HG03558 (cell line): ENCODE data around the gene NUDT22.

Experiments used
- ATAC-seq: cut with Tn5 transposase; IDR thresholded peaks from one replicate; pipeline ENCODE4 v1.9.1; 2021; ENCODE audit warnings: moderate number of reproducible peaks; ENCODE audit not compliant: unreplicated experiment; ENCODE audit errors: extremely low read depth

Gene NUDT22

DNA sequence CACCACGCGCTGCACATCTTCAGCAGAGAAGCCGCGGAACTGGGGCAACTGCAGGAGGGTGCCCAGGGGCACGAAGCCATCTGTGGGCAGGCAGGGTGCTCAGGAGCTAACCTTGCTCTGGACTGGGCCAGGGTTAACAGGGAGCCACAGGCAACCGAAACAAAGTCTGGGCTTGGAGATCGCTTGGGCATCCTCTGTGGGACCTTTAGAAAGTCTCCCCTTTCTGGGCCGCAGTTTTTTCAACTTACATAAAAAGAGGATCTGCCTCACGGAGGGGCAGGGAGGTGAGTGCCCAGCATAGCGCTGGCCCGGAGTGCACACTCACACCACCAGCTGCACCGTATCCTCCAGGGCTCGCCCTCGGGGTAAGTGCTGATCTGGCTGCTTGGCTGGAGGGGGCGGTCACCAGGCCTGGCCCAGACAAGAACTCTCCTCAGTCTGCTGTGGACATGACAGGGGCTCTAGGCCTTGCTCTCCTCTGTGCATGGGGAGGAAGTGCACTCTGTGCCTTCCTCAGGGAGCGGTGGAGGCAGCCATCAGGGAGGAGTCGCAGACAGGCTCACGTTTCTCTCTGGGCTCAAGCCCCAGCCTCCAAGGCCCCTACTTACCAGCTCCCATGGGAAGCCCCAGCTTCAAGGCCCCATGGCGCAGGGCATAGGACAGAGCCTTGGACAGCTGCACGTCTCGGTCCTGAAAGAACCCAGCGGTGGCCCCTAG lies 1.0 kb upstream of the NUDT22 start:
- no peak for ATAC-seq

DNA sequence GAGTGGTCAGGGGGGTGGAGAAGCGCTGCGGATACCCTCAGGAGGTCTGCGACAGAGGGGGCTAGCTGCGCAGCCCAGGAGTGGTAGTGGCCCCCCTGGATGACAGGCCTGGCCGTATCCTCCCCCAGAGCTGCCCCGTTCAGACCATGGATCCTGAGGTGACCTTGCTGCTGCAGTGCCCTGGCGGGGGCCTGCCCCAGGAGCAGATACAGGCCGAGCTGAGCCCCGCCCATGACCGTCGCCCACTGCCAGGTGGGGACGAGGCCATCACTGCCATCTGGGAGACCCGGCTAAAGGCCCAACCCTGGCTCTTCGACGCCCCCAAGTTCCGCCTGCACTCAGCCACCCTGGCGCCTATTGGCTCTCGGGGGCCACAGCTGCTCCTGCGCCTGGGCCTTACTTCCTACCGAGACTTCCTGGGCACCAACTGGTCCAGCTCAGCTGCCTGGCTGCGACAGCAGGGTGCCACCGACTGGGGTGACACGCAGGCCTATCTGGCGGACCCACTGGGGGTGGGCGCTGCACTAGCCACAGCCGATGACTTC lies 505 bp downstream of the NUDT22 start:
- ATAC-seq = no peak

DNA sequence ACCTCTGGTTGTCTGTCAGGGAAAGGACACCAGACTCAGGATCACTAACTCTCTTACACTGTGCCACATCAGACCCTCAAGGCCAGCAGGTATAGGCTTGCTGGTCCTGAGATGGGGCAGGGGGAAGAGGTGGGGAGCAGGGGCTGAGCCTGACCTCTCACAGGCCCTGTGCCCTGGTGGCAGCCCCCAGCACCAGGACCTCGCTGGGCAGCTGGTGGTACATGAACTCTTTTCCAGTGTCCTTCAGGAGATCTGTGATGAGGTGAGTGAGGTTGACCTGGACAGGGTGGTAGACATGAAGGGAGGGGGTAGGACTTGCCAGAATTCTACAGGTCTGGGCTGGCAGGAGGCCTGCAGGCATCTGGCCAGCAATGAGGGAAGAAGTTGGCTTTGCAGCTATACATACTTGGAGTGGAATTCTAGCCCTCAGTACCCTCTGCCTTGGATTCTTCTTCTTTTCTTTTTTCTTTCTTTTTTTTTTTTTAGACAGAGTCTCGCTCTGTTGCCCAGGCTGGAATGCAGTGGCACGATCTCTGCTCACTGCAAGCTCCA lies 1.4 kb downstream of the NUDT22 start:
- ATAC-seq = no peak

DNA sequence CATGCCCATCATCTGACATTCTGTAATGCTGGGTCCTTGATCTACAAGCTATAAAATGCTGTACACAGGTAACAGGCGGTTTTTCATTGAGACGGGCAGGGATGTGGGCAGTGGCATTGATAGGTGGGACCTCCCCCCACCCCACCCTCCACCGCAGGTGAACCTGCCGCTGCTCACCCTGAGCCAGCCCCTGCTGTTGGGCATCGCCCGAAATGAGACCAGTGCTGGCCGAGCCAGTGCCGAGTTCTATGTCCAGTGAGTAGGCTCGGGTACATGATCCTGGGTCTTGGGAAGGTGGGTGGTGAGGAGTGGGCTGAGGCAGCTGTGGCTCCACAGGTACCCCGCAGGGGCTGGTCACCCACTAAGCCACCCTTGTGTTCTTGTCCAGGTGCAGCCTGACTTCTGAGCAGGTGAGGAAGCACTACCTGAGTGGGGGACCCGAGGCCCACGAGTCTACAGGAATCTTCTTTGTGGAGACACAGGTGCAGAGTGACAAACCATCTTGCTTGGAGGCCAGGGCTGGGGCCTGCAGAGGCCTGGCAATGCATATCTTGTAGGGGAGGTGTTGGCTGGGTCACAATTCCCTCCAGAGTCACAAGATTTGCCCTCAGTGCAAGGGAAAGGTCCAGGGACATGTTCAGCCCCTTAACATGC lies 3.1 kb downstream of the NUDT22 start:
- ATAC-seq = no peak

DNA sequence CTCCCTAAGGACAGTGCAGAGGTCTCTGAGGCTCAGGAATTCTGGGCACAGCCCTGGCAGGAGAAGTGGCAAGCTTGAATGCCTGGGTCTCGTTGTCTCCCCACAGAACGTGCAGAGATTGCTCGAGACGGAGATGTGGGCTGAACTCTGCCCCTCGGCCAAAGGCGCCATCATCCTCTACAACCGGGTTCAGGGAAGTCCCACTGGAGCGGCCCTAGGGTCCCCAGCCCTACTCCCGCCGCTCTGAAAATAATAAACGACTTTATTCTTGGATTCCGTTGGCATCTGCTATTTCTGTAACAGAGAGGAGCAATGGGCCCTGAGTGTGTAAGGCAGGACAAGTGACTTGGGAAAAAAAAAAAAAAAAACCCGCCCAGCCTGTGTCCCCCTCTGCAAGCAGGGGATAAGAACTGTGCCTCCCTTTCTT lies 3.7 kb downstream of the NUDT22 start:
- no peak for ATAC-seq

DNA sequence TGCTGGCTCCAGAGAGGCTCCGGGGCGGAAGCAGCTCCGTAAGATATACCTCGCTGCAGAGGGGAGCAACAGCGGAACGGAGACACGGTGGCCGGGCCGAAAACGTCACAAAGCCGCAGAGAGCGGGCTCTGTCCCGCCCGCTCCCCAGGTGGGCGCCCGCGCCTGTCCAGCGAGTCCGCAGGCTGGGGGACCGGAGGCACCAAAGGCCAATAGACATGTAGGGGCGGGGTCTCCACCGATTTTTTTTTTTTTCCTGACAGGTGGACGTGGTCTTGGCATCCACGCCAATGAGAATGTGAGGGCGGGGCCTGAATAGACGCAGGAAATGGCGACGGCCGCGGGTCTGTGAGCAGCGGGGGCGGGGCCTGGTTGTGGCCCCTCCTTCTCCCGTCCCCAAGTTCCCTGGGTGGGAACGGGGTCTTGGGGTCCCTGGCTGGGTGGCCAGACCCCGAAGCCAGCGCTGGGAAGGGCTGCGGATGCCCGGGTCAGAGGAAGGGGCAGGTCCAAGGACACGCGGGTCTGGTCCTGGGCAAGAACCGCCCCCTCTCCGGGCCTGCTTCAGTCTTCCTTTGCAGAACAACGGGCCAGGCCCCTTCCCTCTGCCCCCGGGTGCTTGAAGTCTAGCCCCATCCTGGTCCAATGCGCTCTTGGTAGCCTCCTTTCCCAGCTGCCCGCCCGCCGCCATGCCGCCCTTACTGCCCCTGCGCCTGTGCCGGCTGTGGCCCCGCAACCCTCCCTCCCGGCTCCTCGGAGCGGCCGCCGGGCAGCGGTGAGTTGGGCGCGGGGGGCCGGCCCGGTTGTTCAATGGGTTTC lies 4.3 kb downstream of the NUDT22 start, which contains the start of gene DNAJC4:
Gene DNAJC4, plus strand, starts transcription at position 378 of the 814 bp plus-strand sequence. Its CDS starts 307 bp downstream, at position 685.
- no peak for ATAC-seq

DNA sequence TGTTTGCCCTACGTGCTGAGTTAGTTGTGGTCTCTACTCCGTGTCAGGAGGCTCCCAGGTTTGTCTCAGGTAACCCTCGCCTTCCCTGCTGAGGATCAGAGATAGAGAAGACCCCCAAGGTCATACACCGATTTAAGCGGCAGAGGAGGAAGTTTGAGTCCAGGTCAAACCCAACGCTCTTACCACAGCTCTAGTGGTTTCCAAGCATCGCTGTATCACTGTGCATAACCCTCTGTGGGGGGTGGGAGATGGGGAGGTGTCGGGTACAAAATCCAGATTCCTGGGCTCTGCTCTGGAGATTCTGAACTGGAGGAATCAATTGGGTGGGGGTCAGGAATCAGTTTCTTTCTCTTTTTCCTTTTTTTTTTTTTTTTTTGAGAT lies 4.9 kb downstream of the NUDT22 start:
- ATAC-seq = no peak

DNA sequence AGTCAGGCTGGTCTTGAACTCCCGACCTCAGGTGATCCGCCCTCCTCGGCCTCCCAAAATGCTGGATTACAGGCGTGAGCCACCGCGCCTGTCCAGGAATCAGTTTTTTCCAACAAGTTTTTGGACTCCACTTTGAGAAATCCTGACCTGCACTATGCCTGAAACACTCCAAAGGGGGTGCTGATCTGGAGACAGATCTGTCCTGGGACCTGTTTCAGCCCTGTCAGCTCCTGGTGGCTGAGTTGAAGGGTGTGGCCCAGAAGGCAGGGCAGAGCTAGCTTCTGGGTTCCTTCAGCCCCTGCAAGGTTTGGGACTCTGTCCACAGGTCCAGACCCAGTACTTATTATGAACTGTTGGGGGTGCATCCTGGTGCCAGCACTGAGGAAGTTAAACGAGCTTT lies 5.5 kb downstream of the NUDT22 start:
- ATAC-seq = no peak

DNA sequence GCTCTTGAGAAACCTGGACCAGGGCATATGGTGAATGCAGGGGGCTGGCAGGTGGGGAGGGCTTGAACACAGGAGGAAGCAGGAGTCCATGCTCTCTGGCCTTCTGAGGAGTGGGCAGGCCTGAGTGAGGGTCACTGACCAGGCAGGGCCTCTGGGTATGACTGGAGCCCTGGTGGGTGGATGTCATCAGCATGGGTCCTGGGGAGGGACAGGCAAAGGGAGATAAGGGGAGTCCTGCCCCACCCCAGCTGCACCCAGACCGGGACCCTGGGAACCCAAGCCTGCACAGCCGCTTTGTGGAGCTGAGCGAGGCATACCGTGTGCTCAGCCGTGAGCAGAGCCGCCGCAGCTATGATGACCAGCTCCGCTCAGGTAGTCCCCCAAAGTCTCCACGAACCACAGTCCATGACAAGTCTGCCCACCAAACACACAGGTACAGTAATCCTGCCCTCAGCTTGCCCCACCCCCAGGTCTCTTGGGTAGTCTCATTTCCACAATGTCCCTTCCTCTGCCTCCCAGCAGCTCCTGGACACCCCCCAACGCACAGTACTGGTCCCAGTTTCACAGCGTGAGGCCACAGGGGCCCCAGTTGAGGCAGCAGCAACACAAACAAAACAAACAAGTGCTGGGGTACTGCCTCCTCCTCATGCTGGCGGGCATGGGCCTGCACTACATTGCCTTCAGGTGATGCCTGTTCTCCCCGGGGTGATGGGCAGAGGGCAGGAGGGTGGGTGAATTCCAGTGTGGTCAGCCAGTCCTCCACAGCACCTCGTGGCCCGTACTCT lies 6.3 kb downstream of the NUDT22 start:
- no peak for ATAC-seq

DNA sequence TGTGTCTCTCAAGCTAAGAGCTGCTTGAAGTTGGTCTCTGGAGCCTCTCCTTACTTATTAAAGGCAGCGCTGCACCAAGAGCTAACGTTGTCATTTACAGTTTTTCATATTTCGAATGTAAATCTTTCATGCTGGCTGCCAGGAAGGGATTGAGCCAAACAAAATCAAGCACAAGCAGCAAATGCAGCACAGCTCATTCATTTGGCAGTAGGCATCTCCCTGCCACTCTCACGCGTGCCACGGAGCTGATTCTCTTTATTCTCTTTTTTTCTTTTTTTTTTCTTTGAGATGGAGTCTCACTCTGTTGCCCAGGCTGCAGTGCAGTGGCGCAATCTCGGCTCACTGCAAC lies 6.9 kb downstream of the NUDT22 start:
- ATAC-seq = no peak

DNA sequence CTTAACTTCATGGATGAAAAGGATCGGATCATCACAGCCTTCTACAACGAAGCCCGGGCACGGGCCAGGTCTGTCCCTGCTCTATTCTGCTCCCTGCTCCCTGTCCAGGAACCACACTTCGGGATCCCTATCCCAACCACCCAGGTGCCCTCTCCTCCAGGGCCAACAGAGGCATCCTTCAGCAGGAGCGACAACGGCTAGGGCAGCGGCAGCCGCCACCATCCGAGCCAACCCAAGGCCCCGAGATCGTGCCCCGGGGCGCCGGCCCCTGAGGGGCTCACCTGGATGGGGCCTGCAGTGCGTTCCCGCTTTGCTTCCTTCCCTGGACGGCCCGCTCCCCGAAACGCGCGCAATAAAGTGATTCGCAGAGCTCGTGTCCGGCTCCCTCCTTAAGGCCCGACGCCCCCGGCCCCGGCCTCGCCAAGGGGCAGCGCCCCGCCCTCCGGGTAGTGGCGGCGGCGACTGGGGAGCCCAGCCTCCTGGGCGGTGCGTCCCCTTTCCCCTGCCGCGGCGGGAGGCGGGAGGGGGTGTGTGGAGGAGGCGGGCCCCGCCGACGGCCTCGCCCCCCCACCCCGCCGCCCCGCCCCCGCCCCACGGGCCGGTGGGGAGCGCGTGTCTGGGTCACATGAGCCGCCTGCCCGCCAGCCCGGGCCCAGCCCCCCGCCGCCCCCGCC lies 8.0 kb downstream of the NUDT22 start, which contains the start of gene VEGFB:
Gene VEGFB, plus strand, starts transcription at position 672 of the 674 bp plus-strand sequence. CDS start 250 bp downstream, outside the sequence.
- no peak for ATAC-seq

DNA sequence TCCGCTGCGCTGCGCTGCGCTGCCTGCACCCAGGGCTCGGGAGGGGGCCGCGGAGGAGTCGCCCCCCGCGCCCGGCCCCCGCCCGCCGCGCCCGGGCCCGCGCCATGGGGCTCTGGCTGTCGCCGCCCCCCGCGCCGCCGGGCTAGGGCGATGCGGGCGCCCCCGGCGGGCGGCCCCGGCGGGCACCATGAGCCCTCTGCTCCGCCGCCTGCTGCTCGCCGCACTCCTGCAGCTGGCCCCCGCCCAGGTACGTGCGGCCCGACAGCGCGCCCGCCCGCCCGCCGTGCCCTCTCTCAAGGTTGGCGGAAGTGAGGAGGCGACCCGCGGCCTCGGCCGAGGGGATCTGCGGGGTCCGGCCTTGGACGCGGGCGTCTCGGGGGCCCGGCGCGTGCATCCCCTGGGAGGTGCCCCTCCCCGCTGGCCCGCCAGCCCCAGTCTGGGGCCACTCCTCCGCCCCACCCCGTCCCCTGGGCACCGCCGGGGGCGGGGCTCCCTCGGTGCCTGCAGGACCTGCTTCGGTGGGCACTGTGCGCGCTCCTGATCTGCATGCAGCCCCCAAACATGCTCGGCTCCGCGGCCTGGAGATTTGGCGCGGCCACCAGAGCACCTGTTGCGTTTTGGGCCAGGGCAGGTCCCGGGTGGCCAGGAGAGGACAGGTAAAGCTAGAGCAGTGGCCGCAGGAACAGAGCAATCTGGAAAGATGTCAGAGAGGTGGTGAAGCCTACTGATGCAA lies 8.7 kb downstream of the NUDT22 start:
- no peak for ATAC-seq

DNA sequence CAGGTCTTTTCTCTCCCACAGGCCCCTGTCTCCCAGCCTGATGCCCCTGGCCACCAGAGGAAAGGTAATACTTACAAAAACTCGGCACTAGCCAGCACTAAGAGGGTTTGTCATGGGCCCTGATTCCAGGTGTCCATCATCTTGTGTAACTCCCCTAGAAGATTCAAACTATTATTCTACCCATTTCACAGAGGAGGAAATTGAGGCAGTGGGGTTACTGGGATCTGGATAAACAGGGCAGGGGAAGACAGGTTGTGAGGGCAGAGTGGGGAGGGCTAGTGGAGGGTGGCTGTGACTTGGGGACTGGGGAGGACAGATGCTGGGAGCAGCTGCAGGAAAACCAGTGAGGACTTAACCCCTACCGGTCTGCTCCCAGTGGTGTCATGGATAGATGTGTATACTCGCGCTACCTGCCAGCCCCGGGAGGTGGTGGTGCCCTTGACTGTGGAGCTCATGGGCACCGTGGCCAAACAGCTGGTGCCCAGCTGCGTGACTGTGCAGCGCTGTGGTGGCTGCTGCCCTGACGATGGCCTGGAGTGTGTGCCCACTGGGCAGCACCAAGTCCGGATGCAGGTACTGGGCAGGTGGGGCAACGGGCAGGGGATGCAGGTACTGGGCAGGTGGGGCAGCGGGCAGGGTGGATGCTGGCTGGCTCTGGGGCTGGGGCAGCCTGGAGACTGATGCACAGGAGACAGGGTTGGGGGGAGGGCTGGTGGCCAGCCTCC lies 9.5 kb downstream of the NUDT22 start:
- ATAC-seq = no peak

DNA sequence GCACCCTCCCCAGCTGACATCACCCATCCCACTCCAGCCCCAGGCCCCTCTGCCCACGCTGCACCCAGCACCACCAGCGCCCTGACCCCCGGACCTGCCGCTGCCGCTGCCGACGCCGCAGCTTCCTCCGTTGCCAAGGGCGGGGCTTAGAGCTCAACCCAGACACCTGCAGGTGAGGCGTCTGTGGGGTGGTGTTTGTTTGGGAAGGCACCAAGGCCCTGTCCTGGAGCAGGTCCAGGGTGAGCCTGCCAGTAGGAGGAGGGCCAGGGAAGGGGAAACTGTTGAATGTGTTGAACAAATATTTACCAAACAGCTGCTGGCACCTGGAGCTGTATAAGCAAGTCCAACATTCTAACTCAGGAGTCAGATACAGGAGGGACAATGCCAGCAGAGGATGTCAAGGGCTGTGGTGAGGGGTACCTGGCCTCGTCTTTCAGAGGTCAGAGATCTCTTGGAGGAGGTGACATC lies 11.4 kb downstream of the NUDT22 start:
- no peak for ATAC-seq

DNA sequence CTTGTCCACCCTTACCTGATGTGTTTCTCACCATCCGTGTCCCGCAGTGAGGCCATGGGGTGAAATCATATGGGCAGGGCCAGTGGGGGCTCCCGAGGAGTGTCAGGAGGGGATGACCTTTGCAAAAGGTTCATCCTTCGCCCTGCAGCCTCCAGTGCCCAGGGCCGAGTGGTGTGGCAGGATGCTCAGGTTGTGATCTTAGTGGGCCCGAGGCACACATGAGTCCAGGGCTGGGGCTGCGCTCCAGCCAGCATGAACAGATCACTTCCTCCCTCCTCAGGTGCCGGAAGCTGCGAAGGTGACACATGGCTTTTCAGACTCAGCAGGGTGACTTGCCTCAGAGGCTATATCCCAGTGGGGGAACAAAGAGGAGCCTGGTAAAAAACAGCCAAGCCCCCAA lies 12.0 kb downstream of the NUDT22 start:
- ATAC-seq = no peak

DNA sequence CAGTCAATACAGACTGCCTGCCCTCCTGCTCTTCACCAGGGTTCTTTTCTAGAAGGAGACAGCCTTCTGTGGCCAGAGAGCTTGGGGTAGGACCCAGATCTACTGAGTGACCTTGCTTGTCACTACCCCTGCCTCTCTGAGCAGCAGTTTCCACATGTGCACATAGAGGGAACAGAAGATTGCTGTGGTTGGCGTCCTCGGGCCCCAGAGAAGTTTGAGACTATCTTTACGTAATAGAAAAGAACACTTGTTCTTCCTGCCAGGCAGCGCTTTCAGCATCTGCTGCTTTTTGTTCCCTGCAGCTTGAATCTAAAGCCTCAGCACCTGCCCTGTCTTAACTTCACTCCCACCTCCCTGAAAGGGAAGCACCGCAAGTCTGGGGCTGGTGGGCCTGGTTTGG lies 12.9 kb downstream of the NUDT22 start:
- ATAC-seq = no peak

DNA sequence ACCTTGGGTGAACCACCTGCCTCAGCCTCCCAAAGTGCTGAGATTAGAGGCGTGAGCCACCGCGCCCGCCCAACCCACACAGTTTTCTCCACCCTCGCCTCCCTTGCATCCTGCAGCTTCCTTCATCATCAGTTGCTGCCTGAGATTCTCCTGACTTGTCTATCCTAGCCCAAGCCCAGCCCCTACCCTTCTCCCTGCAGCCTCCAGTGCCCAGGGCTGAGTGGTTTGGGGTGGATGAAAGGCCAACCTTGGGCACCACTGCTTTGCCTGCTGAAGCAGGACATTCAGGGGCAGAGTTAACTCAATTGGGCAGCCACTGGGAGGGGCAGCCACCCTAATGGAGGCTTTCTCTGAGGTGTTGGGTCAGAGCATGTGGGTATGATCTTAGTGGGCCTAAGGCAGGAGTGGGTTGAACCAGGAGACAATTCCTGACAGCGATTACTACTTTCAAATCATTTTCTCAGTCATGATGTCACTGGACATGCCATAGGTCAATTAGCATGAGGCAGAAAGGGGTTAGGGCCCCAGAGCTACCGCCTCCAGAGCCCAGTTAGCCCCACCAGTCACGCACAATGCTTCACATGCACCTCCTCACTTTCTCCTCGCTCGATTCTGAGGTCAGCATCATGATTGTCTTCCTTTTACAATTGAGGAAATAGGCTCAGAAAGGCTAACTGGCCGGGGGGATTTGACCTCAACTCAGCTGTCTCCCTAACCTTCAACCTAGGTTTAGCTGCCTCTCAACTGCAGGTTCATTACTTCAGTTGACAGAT lies 13.8 kb downstream of the NUDT22 start:
- no peak for ATAC-seq
